T47D (cell line): ENCODE measurements around the gene FBRS.

Source experiments
- DNase-seq, 2 experiments: peaks; one replicate each; pipeline versions ENCODE4 v3.0.0 to v3.0.0-alpha.2; 2011 to 2012; ENCODE audit warnings: low read depth in 1 of 2, low spot score in 1 of 2
- JUND ChIP-seq: IDR thresholded peaks from 2 replicates; pipeline ENCODE4 v1.6.1; 2012; ENCODE audit warnings: low read depth
- in situ Hi-C: cut with HindIII; loops from 2 replicates; pipeline ENCODE4 v1.10.0; 2016; ENCODE audit warnings: low sequenced_read_pairs, low pct_unique_long_range_greater_than_20kb

The FBRS gene

GRCh38 chr16:30657866-30658730 is at the start of gene FBRS:
Gene FBRS, plus strand, starts transcription at chr16:30658431. Its CDS starts 1,088 bp downstream, at chr16:30659519.
- peak; percentile 92 to 100 for DNase-seq
- in situ Hi-C loops: no loop called here
- TF ChIP-seq JUND: no peak

GRCh38 chr16:30609002-30609925 is 49.0 kb upstream of the FBRS start:
- DNase-seq: peak; percentile 53 to 70
- TF ChIP-seq JUND: no peak
- in situ Hi-C loops: no loop called here

- TF ChIP-seq JUND: no peak
- peak; percentile 95 to 99 for DNase-seq
- in situ Hi-C loops: no loop called here
Measured at GRCh38 chr16:30609926-30610839, 48.0 kb upstream of the FBRS start, which contains the start of gene ZNF689. Gene ZNF689, minus strand, starts transcription at chr16:30610389. Its CDS starts 348 bp downstream, at chr16:30610041.

- in situ Hi-C loops: no loop called here
- no peak for TF ChIP-seq JUND
- peak in 1 of 2 experiments; percentile 88 for DNase-seq
Measured at GRCh38 chr16:30615358-30616091, 42.7 kb upstream of the FBRS start.

GRCh38 chr16:30619202-30619601 is 39.0 kb upstream of the FBRS start:
- TF ChIP-seq JUND: no peak
- no peak for DNase-seq
- in situ Hi-C loops: no loop called here

- in situ Hi-C loops: no loop called here
- peak in 1 of 2 experiments; percentile 40 for DNase-seq
- TF ChIP-seq JUND: no peak
Measured at GRCh38 chr16:30619638-30620037, 38.6 kb upstream of the FBRS start.

- DNase-seq: peak in 1 of 2 experiments; percentile 57
- in situ Hi-C loops: no loop called here
- TF ChIP-seq JUND: no peak
Measured at GRCh38 chr16:30620169-30620568, 38.1 kb upstream of the FBRS start.

GRCh38 chr16:30621765-30622164 is 36.5 kb upstream of the FBRS start:
- DNase-seq: peak in 1 of 2 experiments; percentile 30
- in situ Hi-C loops: no loop called here
- TF ChIP-seq JUND: no peak

- in situ Hi-C loops: no loop called here
- no peak for TF ChIP-seq JUND
- no peak for DNase-seq
Measured at GRCh38 chr16:30622455-30623032, 35.7 kb upstream of the FBRS start.

GRCh38 chr16:30623536-30624283 is 34.5 kb upstream of the FBRS start:
- in situ Hi-C loops: no loop called here
- TF ChIP-seq JUND: no peak
- peak in 1 of 2 experiments; percentile 60 for DNase-seq
